ENCODE data around the gene TSPAN17. TPM values are rescaled to one million over a fixed set of nuclear protein-coding genes. Genes with fewer than 3 reads are reported as not detected.
"Not testable (repeated sequence)": the region's sequence is repeated elsewhere in the genome, so short reads cannot be mapped to it uniquely, and the experiment has no call there.

Gene TSPAN17, protein sequence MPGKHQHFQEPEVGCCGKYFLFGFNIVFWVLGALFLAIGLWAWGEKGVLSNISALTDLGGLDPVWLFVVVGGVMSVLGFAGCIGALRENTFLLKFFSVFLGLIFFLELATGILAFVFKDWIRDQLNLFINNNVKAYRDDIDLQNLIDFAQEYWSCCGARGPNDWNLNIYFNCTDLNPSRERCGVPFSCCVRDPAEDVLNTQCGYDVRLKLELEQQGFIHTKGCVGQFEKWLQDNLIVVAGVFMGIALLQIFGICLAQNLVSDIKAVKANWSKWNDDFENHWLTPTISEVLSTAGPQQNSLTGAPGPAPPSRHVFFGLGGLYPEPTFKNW
- total RNA-seq (2014; rRNA removed; shearing (Covaris generic)) (51.0 and 52.1 TPM in 2 replicates), polyA plus RNA-seq (2016; fragmentation: Nextera tagmentation; extraction: Ambion mirVana) (11.7 TPM in 2 replicates)
- long read RNA-seq, transcript TSPAN17-207 (9 exons, 2,457 nt), result major isoform, 7 of 12 reads
- long read RNA-seq, partial matches to known transcripts, result 2 of 12 reads
- long read RNA-seq, other reads (novel, unspliced or antisense), result 1 of 12 reads

GRCh38 chr5:176647030-176647842 is at the start of gene TSPAN17:
TSS of gene TSPAN17 (plus strand) at chr5:176647484. CDS start at chr5:176647616, 132 bp downstream.
- Histone ChIP-seq H3K27ac (ENCODE audit: low read depth) (peak within 1 kb of the TSS; percentile 28; the same call in 1 of the 2 replicates), H3F3A (replicated peaks; ENCODE audit: low read depth) (0 out of 2 replicates have a peak, but pooled peaks cover 5% of the 10 kb centered on the region), H3K27me3 (ENCODE audit: insufficient read depth) (no peaks in the 10 kb centered on the region), H3K36me3 (ENCODE audit: insufficient read depth) (no peaks in the 10 kb centered on the region), H3K4me1 (ENCODE audit: insufficient read depth) (peaks cover 15% of the 10 kb centered on the region), H4K20me1 (replicated peaks; ENCODE audit: insufficient read depth) (no peaks in the 10 kb centered on the region), H3K4me3 (peak within 1 kb of the TSS; percentile 89), H3K79me2 (replicated peaks; ENCODE audit: insufficient read depth) (peaks cover 35% of the 10 kb centered on the region), H2AFZ (peak within 1 kb of the TSS; percentile 93), H3K4me2 (peak within 1 kb of the TSS; percentile 94), H3K9me2 (ENCODE audit: insufficient read depth) (no peaks in the 10 kb centered on the region; the same call in 1 of the 2 replicates)
- Mint-ChIP-seq H3K36me3 (ENCODE audit: low read depth) (no peaks in the 10 kb centered on the region; the same call in 2 of the 3 replicates), H3K4me1 (peaks cover 53% of the 10 kb centered on the region), H3K27ac (peak within 1 kb of the TSS; percentile 93), H3K4me3 (peak within 1 kb of the TSS; percentile 91), H3K27me3 (ENCODE audit: insufficient read depth, low read depth, poor library complexity) (peaks cover 7% of the 10 kb centered on the region), H3K9me3 (no peaks in the 10 kb centered on the region; the same call in 2 of the 3 replicates)
- ATAC-seq, result peak; percentile 87
- TF ChIP-seq, protein P1, sequence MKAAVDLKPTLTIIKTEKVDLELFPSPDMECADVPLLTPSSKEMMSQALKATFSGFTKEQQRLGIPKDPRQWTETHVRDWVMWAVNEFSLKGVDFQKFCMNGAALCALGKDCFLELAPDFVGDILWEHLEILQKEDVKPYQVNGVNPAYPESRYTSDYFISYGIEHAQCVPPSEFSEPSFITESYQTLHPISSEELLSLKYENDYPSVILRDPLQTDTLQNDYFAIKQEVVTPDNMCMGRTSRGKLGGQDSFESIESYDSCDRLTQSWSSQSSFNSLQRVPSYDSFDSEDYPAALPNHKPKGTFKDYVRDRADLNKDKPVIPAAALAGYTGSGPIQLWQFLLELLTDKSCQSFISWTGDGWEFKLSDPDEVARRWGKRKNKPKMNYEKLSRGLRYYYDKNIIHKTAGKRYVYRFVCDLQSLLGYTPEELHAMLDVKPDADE (IDR thresholded peaks at IDR 0.05), result no peak
- TF ChIP-seq ZNF331 (CRISPR knock-in tag; IDR thresholded peaks at IDR 0.05; ENCODE audit: low read depth), result no peak
- TF ChIP-seq CREB1 (CRISPR knock-in tag; IDR thresholded peaks at IDR 0.05; ENCODE audit: low read depth), result peak; percentile 68
- peak; percentile 95 for TF ChIP-seq POLR2AphosphoS5 (IDR thresholded peaks at IDR 0.05; ENCODE audit: low read depth)
- TF ChIP-seq CTCF (conservative IDR thresholded peaks at IDR 0.05; ENCODE audit: low read depth in 2 of 2), result peak in 1 of 2 experiments; percentile 50; a peak in 2 of 4 replicates
- no peak for TF ChIP-seq JUNB (IDR thresholded peaks at IDR 0.05; ENCODE audit: unreplicated experiment)
- DNase-seq (ENCODE audit: low spot score), result peak; percentile 100

- not testable (repeated sequence) for H3K27ac ChIP-seq (ENCODE audit: low read depth); H2AFZ ChIP-seq; ATAC-seq; H3K36me3 ChIP-seq (ENCODE audit: insufficient read depth); H3K4me3 Mint-ChIP-seq; H3K4me2 ChIP-seq; H3K79me2 ChIP-seq (replicated peaks; ENCODE audit: insufficient read depth); H3F3A ChIP-seq (replicated peaks; ENCODE audit: low read depth); H3K4me3 ChIP-seq; DNase-seq (ENCODE audit: low spot score); H3K27ac Mint-ChIP-seq; H3K9me2 ChIP-seq (ENCODE audit: insufficient read depth); H3K4me1 ChIP-seq (ENCODE audit: insufficient read depth)
- peaks cover 13% of the 10 kb centered on the region for H3K9me3 Mint-ChIP-seq
- Histone ChIP-seq H3K27me3 (ENCODE audit: insufficient read depth) (peaks cover 16% of the 10 kb centered on the region), H4K20me1 (replicated peaks; ENCODE audit: insufficient read depth) (peaks cover 13% of the 10 kb centered on the region; the same call in 1 of the 2 replicates)
- peaks cover 14% of the 10 kb centered on the region for H3K4me1 Mint-ChIP-seq
- peaks cover 20% of the 10 kb centered on the region for H3K27me3 Mint-ChIP-seq (ENCODE audit: insufficient read depth, low read depth, poor library complexity)
- H3K36me3 Mint-ChIP-seq (ENCODE audit: low read depth), result peaks cover 18% of the 10 kb centered on the region
Observed at GRCh38 chr5:176599749-176600430, 47.4 kb upstream of the TSPAN17 start.
